Testis (tissue), 2 donors: ENCODE data around the gene CSF1.

Experiments
- POLR2A ChIP-seq: fragments of 450-650 bp; IDR thresholded peaks from one replicate; pipeline ENCODE4 v1.6.1; 2017; ENCODE audit warnings: antibody characterized with exemption, mild to moderate bottlenecking, moderate library complexity
- TF ChIP-seq, protein P1 (sequence below), 3 experiments: fragments of 450-650 bp in 2 of 3; fragments of 200-600 bp in 1 of 3; sonication (generic) in 1 of 3; IDR thresholded peaks; one replicate each; pipeline ENCODE4 v1.5.1; 2016 to 2019; ENCODE audit warnings: antibody characterized with exemption in 3 of 3, mild to moderate bottlenecking in 2 of 3, moderate library complexity in 1 of 3

- TF ChIP-seq, protein P1, sequence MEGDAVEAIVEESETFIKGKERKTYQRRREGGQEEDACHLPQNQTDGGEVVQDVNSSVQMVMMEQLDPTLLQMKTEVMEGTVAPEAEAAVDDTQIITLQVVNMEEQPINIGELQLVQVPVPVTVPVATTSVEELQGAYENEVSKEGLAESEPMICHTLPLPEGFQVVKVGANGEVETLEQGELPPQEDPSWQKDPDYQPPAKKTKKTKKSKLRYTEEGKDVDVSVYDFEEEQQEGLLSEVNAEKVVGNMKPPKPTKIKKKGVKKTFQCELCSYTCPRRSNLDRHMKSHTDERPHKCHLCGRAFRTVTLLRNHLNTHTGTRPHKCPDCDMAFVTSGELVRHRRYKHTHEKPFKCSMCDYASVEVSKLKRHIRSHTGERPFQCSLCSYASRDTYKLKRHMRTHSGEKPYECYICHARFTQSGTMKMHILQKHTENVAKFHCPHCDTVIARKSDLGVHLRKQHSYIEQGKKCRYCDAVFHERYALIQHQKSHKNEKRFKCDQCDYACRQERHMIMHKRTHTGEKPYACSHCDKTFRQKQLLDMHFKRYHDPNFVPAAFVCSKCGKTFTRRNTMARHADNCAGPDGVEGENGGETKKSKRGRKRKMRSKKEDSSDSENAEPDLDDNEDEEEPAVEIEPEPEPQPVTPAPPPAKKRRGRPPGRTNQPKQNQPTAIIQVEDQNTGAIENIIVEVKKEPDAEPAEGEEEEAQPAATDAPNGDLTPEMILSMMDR (IDR thresholded peaks at IDR 0.05), result no peak
- TF ChIP-seq POLR2A, result no peak
Observed at GRCh38 chr1:109879881-109880525, 30.6 kb upstream of the CSF1 start.
